Measurements from ENCODE around the gene GRAP2. TPM values are rescaled to one million over a fixed set of nuclear protein-coding genes. Genes with fewer than 3 reads are reported as not detected.
A peak's percentile ranks its signal among the peaks of the same experiment; 100 is the strongest.

Gene GRAP2
- total RNA-seq, 3 donors from 2014 or later: 0.66 to 8.0 (median 3.5) TPM

DNA sequence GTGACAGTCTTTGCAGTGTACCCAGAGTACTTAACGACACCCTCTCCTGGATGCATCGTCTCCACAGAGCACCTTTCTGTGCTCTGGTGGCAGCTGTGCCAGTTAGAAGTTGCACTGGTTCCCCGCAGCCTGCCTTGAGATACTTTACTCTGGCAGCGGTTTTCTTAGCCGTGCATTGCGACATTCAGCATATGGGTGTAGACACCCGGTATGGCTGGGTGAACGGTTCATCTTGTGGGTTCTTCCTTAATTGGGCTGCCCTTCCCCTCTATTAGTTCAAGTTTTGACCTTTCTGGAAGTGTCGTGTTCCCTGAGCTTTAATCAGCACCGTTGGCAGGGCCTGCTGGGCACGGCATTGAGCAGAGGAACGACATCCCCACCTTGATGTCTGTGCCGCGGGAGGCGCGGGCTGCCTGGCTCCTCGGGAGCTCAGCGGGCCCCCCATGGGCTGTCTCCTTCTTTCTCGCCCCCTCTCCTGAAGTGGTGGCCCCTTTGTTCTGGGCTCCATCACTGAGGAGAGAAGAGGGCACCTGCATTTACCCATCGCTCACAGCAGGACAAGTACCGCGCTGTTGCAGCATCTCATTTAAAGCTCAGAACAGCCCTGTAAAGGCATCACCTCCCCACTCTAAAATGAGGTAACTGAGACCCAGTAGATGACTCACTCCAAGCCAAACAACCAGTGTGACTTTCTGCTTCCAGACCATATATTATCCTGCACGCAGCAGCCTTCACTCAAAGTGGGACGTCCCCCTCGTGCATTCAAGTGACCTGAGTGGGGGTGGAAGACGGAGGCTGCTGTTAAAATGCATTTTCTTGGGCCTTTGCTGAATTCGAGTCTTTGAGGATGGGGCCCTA, 107.2 kb downstream of the GRAP2 start:
- H3K36me3 ChIP-seq: no peaks in the 10 kb centered on the region
- peaks cover 0 to 8% of the 10 kb centered on the region in 2 donors for H3K4me1 ChIP-seq
- peak overlapping the region in 1 of 2 donors; percentile 69 for H3K27ac ChIP-seq
- intact Hi-C loops (cut with DNase I; ENCODE audit: low total_unique reads): no loop called here
- H3K9me3 ChIP-seq: no peaks in the 10 kb centered on the region
- TF ChIP-seq POLR2AphosphoS5 (IDR thresholded peaks at IDR 0.05) (no peak), POLR2A (IDR thresholded peaks at IDR 0.05) (no peak)
- TF ChIP-seq, protein P1, sequence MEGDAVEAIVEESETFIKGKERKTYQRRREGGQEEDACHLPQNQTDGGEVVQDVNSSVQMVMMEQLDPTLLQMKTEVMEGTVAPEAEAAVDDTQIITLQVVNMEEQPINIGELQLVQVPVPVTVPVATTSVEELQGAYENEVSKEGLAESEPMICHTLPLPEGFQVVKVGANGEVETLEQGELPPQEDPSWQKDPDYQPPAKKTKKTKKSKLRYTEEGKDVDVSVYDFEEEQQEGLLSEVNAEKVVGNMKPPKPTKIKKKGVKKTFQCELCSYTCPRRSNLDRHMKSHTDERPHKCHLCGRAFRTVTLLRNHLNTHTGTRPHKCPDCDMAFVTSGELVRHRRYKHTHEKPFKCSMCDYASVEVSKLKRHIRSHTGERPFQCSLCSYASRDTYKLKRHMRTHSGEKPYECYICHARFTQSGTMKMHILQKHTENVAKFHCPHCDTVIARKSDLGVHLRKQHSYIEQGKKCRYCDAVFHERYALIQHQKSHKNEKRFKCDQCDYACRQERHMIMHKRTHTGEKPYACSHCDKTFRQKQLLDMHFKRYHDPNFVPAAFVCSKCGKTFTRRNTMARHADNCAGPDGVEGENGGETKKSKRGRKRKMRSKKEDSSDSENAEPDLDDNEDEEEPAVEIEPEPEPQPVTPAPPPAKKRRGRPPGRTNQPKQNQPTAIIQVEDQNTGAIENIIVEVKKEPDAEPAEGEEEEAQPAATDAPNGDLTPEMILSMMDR (IDR thresholded peaks at IDR 0.05): no peak
- no peak overlapping the region for H3K4me3 ChIP-seq
- no peak for DNase-seq (ENCODE audit: low spot score in 2 of 2)
- H3K27me3 ChIP-seq: no peaks in the 10 kb centered on the region

DNA sequence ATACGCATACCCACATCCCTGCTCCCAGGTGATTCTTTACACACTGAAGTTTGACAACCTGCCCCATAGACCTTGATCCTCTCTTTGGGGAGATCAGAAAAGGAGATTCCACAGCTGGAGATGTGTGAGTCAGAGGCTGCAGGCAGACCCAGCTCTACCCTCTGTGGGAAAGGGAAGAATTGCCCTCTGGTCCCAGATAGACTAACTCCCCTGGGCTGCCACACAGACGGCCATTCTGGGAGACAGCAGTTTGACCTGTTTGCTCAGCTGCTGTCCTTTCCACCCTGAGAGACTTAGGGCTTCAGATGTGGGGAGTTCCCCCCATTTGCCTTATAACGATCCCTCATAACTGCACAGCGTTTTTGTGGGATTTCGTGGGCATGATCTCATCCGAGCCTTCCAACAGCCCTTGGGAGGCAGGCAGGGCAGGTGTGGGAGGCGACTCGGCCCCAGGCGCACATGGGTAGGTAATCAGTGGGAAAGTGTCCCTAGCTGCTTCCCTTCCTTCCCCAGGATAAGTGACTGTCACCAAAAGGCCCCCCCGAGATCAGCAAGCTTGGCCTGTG, 107.9 kb downstream of the GRAP2 start:
- H3K4me3 ChIP-seq: no peak overlapping the region
- H3K9me3 ChIP-seq: no peaks in the 10 kb centered on the region
- H3K27me3 ChIP-seq: no peaks in the 10 kb centered on the region
- H3K4me1 ChIP-seq: peaks cover 0 to 8% of the 10 kb centered on the region in 2 donors
- no peak for DNase-seq (ENCODE audit: low spot score in 2 of 2)
- intact Hi-C loops (cut with DNase I; ENCODE audit: low total_unique reads): no loop called here
- H3K27ac ChIP-seq: peak overlapping the region; percentile 46 to 69
- TF ChIP-seq POLR2AphosphoS5 (IDR thresholded peaks at IDR 0.05) (no peak), POLR2A (IDR thresholded peaks at IDR 0.05) (no peak)
- TF ChIP-seq, protein P1 (IDR thresholded peaks at IDR 0.05): no peak
- no peaks in the 10 kb centered on the region for H3K36me3 ChIP-seq

DNA sequence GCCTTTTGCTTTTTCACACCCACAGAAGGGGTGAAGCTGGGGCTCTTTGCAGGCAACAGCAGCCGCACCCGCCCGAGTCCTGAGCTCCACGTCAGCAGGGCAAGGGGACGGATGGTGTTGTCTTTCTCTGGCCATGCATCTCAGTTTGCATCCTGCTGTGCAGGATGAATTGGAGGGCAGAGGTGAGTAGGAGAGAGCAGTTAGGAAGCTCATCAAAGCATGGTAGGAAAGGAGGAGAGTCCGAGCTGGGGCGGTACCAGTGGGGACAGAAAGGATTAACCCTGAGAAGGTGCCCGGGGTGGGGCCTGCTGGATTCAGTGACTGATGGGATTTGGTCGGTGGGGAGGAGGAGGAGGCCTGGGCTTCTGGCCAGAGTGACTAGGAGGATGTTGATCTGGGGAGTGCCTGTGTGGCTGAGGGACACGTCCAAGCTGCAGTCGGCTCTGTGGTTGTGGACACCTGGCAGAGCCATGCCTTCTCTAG, 108.4 kb downstream of the GRAP2 start:
- peak overlapping the region; percentile 46 to 69 for H3K27ac ChIP-seq

DNA sequence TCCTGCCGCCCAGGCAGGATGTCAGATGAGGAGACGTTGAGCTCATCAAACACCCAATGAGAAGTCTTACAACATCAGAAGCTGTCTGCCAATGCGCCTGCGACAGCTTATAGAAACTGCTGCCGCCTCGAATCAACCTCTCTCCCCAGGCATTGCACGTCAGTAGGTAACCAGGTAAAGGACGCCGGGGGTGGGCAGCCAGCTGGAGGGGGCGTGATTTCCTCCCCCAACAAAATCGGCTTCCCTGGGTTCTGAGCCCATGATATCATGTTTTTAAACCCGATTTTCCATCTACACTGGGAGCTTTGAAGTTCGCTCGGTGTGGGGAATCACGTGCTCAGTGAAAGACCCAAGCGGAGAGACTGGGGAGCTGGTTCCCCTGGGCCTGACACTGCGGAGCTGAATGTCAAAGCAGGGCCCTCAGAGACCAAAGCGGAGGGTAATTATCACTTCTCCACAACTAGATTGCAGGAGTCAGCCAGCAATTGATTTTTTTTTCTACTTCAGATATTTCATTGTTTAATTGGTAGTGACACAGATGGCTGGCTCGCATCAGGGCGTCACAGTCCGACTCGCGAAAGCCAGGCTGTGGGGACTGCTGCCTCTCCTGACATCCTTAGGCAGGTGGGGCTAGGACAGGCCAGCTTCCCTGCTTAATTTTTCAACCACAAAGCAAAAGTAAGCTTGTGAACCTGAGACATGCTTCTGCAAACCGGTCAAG, 109.2 kb downstream of the GRAP2 start:
- peak overlapping the region; percentile 46 to 69 for H3K27ac ChIP-seq
- intact Hi-C loops (cut with DNase I; ENCODE audit: low total_unique reads): no loop called here
- no peaks in the 10 kb centered on the region for H3K36me3 ChIP-seq
- H3K27me3 ChIP-seq: no peaks in the 10 kb centered on the region
- H3K4me1 ChIP-seq: peaks cover 0 to 13% of the 10 kb centered on the region in 2 donors
- no peaks in the 10 kb centered on the region for H3K9me3 ChIP-seq
- no peak for DNase-seq (ENCODE audit: low spot score in 2 of 2)
- TF ChIP-seq POLR2AphosphoS5 (IDR thresholded peaks at IDR 0.05) (no peak), POLR2A (IDR thresholded peaks at IDR 0.05) (no peak)
- TF ChIP-seq, protein P1 (IDR thresholded peaks at IDR 0.05): no peak
- peak overlapping the region in 1 of 3 donors; percentile 10 for H3K4me3 ChIP-seq

More for the DNA sequence above, 108.4 kb downstream of the GRAP2 start:
- DNase-seq (ENCODE audit: low spot score in 2 of 2): no peak
- H3K27me3 ChIP-seq: no peaks in the 10 kb centered on the region
- peaks cover 0 to 8% of the 10 kb centered on the region in 2 donors for H3K4me1 ChIP-seq
- H3K9me3 ChIP-seq: no peaks in the 10 kb centered on the region
- TF ChIP-seq POLR2A (IDR thresholded peaks at IDR 0.05) (no peak), POLR2AphosphoS5 (IDR thresholded peaks at IDR 0.05) (no peak)
- TF ChIP-seq, protein P1 (IDR thresholded peaks at IDR 0.05): no peak
- H3K36me3 ChIP-seq: no peaks in the 10 kb centered on the region
- H3K4me3 ChIP-seq: no peak overlapping the region
- intact Hi-C loops (cut with DNase I; ENCODE audit: low total_unique reads): no loop called here

Measured in breast epithelium (tissue), 4 donors.